Panc1 (cell line): ENCODE data around the gene POU2AF1. TPM values are rescaled to one million over a fixed set of nuclear protein-coding genes. Genes with fewer than 3 reads are reported as not detected.

Experiments
- ATAC-seq: fragments of 200-7000 bp; cut with Tn5 transposase; 2 replicates; pipeline ENCODE4 v1.9.1; 2020; ENCODE audit warnings: mild to moderate bottlenecking, moderate library complexity
- BruUV-seq: library from RNA; stranded (reverse); fragments of 400-500 nt; replicated peaks from 2 replicates; lab custom pipeline; 2021; lab: Mats Ljungman, UMichigan
- CTCF ChIA-PET: fragments of 300-600 bp; sonication (Branson Sonifier 250); formaldehyde crosslinking; loops from one replicate; lab custom pipeline; 2022; ENCODE audit warnings: antibody characterized with exemption; lab: Charles Lee
- POLR2A ChIA-PET: fragments of 300-600 bp; sonication (Branson Sonifier 250); formaldehyde crosslinking; loops from one replicate; lab custom pipeline; 2022; ENCODE audit warnings: antibody characterized with exemption; lab: Charles Lee
- DNase-seq: peaks from one replicate; pipeline ENCODE4 v3.0.0-alpha.2; 2010; ENCODE audit warnings: low read depth, low spot score
- H3K27ac ChIP-seq: 2 replicates; pipeline ENCODE4 v1.5.1; 2011; ENCODE audit warnings: mild to moderate bottlenecking, low read length, inconsistent platforms
- H3K27me3 ChIP-seq: fragments of 200-500 bp; sonication (Bioruptor generic); 2 replicates; pipeline ENCODE4 v1.6.0; 2014; ENCODE audit warnings: low read length, inconsistent platforms; ENCODE audit not compliant: control insufficient read depth, insufficient read depth
- H3K36me3 ChIP-seq: fragments of 200-500 bp; sonication (Bioruptor generic); 2 replicates; pipeline ENCODE4 v1.5.1; 2014; ENCODE audit warnings: inconsistent platforms, mild to moderate bottlenecking, low read length, moderate library complexity; ENCODE audit not compliant: control insufficient read depth, insufficient read depth
- H3K4me1 ChIP-seq: 2 replicates; pipeline ENCODE4 v1.5.1; 2011; ENCODE audit warnings: inconsistent platforms, mild to moderate bottlenecking, low read length, moderate library complexity; ENCODE audit not compliant: control insufficient read depth, insufficient read depth
- H3K4me3 ChIP-seq, 2 experiments: 2 replicates each; pipeline ENCODE4 v1.5.1; 2011 to 2012; ENCODE audit warnings: low read depth in 2 of 2, low read length in 2 of 2, mild to moderate bottlenecking in 2 of 2, inconsistent platforms in 1 of 2, moderate library complexity in 1 of 2
- H3K9me3 ChIP-seq: fragments of 200-500 bp; sonication (Bioruptor generic); 2 replicates; pipeline ENCODE4 v1.5.1; 2014; ENCODE audit warnings: low read depth, mild to moderate bottlenecking, inconsistent platforms, low read length, moderate library complexity; ENCODE audit not compliant: control insufficient read depth, insufficient read depth
- POLR2AphosphoS5 ChIP-seq: IDR thresholded peaks from 2 replicates; pipeline ENCODE4 v1.6.1; 2012; ENCODE audit warnings: mild to moderate bottlenecking, low read depth, low read length, moderate library complexity
- SIN3A ChIP-seq: IDR thresholded peaks from 2 replicates; pipeline ENCODE4 v1.6.1; 2012; ENCODE audit warnings: low read depth, mild to moderate bottlenecking, low read length, moderate library complexity, borderline replicate concordance; ENCODE audit not compliant: insufficient read depth
- TCF7L2 ChIP-seq: IDR thresholded peaks from 2 replicates; pipeline ENCODE4 v1.6.1; 2011; ENCODE audit warnings: mild to moderate bottlenecking, low read depth, low read length, inconsistent platforms
- in situ Hi-C: cut with HindIII; loops from 2 replicates; pipeline ENCODE4 v1.10.0; 2016; ENCODE audit warnings: low sequenced_read_pairs, low pct_unique_long_range_greater_than_20kb
- intact Hi-C: fragments of 100-400 bp; cut with micrococcal nuclease; formaldehyde crosslinking; loops from one replicate; pipeline ENCODE4 v1.10.0; 2022; ENCODE audit not compliant: unreplicated experiment
- total RNA-seq: library from RNA; stranded (reverse); gene quantifications from one replicate; pipeline ENCODE4 v1.2.1, GENCODE V29; 2021; ENCODE audit not compliant: unreplicated experiment
- TF ChIP-seq, protein P1 (sequence below): fragments of 450-650 bp; IDR thresholded peaks from 2 replicates; pipeline ENCODE4 v1.5.1; 2017; ENCODE audit warnings: mild to moderate bottlenecking
- TF ChIP-seq, protein P2 (sequence below), 2 experiments: IDR thresholded peaks; 2 replicates each; pipeline ENCODE4 v1.6.1; 2011 to 2012; ENCODE audit warnings: low read depth in 2 of 2, control low read depth in 1 of 2, low read length in 1 of 2, mild to moderate bottlenecking in 1 of 2, moderate library complexity in 1 of 2; ENCODE audit not compliant: insufficient read depth in 1 of 2

POU2AF1 gene
- total RNA-seq, 1 experiment from 2014 or later = 0.18 TPM

DNA sequence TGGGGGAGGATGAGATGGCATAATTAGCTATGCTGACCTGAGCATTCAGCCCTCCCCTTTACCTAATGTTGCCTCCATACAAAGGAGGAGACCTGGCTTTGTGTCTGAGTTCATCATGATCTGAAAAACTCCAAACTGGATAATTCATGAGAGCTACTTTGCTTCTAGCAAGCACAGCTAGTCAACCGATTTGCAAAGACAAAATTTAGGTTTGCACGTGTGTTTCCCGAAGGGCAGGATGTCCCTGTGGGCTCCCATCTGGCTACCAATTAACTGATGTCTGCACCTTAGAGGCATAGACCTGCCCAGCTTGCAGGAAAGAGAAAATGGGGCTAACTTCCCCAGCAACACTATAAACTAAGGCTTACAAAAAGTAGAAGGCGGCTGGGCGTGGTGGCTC is 42.2 kb upstream of the POU2AF1 start:
- in situ Hi-C loops = no loop called here
- no peak for DNase-seq
- H3K27me3 ChIP-seq = no peaks in the 10 kb centered on the region
- no peak for ATAC-seq
- H3K4me3 ChIP-seq = no peak overlapping the region
- TF ChIP-seq, protein P1, sequence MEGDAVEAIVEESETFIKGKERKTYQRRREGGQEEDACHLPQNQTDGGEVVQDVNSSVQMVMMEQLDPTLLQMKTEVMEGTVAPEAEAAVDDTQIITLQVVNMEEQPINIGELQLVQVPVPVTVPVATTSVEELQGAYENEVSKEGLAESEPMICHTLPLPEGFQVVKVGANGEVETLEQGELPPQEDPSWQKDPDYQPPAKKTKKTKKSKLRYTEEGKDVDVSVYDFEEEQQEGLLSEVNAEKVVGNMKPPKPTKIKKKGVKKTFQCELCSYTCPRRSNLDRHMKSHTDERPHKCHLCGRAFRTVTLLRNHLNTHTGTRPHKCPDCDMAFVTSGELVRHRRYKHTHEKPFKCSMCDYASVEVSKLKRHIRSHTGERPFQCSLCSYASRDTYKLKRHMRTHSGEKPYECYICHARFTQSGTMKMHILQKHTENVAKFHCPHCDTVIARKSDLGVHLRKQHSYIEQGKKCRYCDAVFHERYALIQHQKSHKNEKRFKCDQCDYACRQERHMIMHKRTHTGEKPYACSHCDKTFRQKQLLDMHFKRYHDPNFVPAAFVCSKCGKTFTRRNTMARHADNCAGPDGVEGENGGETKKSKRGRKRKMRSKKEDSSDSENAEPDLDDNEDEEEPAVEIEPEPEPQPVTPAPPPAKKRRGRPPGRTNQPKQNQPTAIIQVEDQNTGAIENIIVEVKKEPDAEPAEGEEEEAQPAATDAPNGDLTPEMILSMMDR = no peak
- TF ChIP-seq, protein P2, sequence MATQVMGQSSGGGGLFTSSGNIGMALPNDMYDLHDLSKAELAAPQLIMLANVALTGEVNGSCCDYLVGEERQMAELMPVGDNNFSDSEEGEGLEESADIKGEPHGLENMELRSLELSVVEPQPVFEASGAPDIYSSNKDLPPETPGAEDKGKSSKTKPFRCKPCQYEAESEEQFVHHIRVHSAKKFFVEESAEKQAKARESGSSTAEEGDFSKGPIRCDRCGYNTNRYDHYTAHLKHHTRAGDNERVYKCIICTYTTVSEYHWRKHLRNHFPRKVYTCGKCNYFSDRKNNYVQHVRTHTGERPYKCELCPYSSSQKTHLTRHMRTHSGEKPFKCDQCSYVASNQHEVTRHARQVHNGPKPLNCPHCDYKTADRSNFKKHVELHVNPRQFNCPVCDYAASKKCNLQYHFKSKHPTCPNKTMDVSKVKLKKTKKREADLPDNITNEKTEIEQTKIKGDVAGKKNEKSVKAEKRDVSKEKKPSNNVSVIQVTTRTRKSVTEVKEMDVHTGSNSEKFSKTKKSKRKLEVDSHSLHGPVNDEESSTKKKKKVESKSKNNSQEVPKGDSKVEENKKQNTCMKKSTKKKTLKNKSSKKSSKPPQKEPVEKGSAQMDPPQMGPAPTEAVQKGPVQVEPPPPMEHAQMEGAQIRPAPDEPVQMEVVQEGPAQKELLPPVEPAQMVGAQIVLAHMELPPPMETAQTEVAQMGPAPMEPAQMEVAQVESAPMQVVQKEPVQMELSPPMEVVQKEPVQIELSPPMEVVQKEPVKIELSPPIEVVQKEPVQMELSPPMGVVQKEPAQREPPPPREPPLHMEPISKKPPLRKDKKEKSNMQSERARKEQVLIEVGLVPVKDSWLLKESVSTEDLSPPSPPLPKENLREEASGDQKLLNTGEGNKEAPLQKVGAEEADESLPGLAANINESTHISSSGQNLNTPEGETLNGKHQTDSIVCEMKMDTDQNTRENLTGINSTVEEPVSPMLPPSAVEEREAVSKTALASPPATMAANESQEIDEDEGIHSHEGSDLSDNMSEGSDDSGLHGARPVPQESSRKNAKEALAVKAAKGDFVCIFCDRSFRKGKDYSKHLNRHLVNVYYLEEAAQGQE (IDR thresholded peaks at IDR 0.05; ENCODE audit: insufficient read depth in 1 of 2, low read depth in 2 of 2, low read length in 1 of 2) = no peak
- TF ChIP-seq SIN3A = no peak
- H3K36me3 ChIP-seq = no peaks in the 10 kb centered on the region
- peaks cover 9% of the 10 kb centered on the region for H3K4me1 ChIP-seq
- CTCF ChIA-PET = interaction anchor here (0.7 kb wide), 1 partner anchor 154 kb away, joined by 3 read pairs; no protein-coding TSS in a partner anchor
- intact Hi-C loops = no loop called here
- no peak overlapping the region for H3K27ac ChIP-seq
- POLR2A ChIA-PET = no interaction called here
- BruUV-seq = no TSS peak
- H3K9me3 ChIP-seq = no peaks in the 10 kb centered on the region

DNA sequence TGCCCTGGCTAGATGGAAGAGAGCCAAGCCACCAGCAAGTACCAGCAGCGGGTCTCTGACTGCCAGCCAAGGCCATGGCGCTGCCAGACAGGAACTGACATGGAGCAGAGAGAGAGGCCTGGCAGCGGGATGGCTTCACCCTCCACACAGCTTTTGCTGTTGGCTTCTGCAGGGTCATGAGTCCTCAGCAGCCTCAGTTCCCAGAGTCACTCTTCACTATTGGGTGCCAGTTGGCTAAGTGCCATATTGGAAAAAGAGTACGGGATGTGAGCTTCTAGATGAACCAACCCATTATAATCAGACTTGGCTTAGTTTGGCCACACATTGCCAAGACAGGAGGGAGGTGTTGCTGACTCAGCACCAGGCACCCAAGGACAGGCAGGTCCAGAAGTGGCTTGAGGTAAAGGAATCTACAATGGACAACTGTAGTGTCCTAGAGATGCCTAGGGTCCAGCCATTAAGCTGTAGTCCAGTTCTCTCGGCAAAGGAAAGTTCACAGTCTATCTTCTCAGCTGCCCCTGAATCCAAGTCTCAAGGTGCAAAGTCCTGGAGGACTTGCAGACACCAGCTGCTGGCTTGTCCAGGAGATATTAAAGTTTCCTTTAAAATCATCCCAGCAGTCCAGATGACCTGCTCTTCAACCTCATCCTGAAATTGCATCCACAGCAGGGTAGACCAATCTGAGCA is 40.7 kb upstream of the POU2AF1 start:
- Histone ChIP-seq H3K36me3 (no peaks in the 10 kb centered on the region), H3K27ac (no peak overlapping the region), H3K9me3 (no peaks in the 10 kb centered on the region), H3K4me1 (peaks cover 9% of the 10 kb centered on the region), H3K4me3 (no peak overlapping the region), H3K27me3 (no peaks in the 10 kb centered on the region)
- TF ChIP-seq POLR2AphosphoS5 (no peak), TCF7L2 (no peak), SIN3A (no peak)
- TF ChIP-seq, protein P1 = no peak
- TF ChIP-seq, protein P2 (IDR thresholded peaks at IDR 0.05; ENCODE audit: insufficient read depth in 1 of 2, low read depth in 2 of 2, low read length in 1 of 2) = no peak
- CTCF ChIA-PET = interaction anchor here (0.5 kb wide), 1 partner anchor 16 kb away, joined by 3 read pairs; no protein-coding TSS in a partner anchor
- POLR2A ChIA-PET = no interaction called here
- ATAC-seq (no peak), DNase-seq (no peak)
- intact Hi-C loops (no loop called here), in situ Hi-C loops (no loop called here)
- BruUV-seq = no TSS peak
